Transverse colon (tissue), 4 donors: Measurements from ENCODE around the gene MT1HL1. TPM values are rescaled to one million over a fixed set of nuclear protein-coding genes. Genes with fewer than 3 reads are reported as not detected.
A peak's percentile ranks its signal among the peaks of the same experiment; 100 is the strongest.

Source experiments
- DNase-seq: peaks from one replicate; pipeline ENCODE4 v3.0.0-alpha.2; 2019
- H3K27ac ChIP-seq, 4 donors: fragments of 200-600 bp; sonication (generic); 2 replicates each; pipeline ENCODE4 v1.5.1; 2016 to 2018; ENCODE audit warnings: inconsistent platforms in 4 of 4
- H3K27me3 ChIP-seq: fragments of 200-600 bp; sonication (generic); 2 replicates; pipeline ENCODE4 v1.5.1; 2017; ENCODE audit warnings: inconsistent platforms
- H3K36me3 ChIP-seq, 4 donors: fragments of 200-600 bp; sonication (generic); 2 replicates each; pipeline ENCODE4 v1.5.1; 2017 to 2019; ENCODE audit warnings: inconsistent platforms in 4 of 4
- H3K4me1 ChIP-seq, 4 donors: fragments of 200-600 bp; sonication (generic); 2 replicates each; pipeline ENCODE4 v1.5.1; 2017 to 2020; ENCODE audit warnings: inconsistent platforms in 4 of 4
- H3K4me3 ChIP-seq, 4 donors: fragments of 200-600 bp; sonication (generic); 1 replicate in 1 of 4; 2 replicates in 3 of 4; pipeline versions ENCODE4 v1.5.1 to v1.6.1; 2017 to 2019; ENCODE audit warnings: inconsistent platforms in 4 of 4
- H3K9me3 ChIP-seq, 2 donors: fragments of 200-600 bp; sonication (generic); 2 replicates each; pipeline ENCODE4 v1.5.1; 2017 to 2019; ENCODE audit warnings: inconsistent platforms in 2 of 2
- EP300 ChIP-seq: sonication (generic); formaldehyde crosslinking; IDR thresholded peaks from one replicate; pipeline ENCODE4 v1.6.1; 2017; ENCODE audit warnings: antibody characterized with exemption, low read depth
- POLR2A ChIP-seq: fragments of 450-650 bp; IDR thresholded peaks from one replicate; pipeline ENCODE4 v1.6.1; 2016; ENCODE audit warnings: antibody characterized with exemption, mild to moderate bottlenecking, moderate library complexity
- POLR2AphosphoS5 ChIP-seq, 3 donors: sonication (generic); formaldehyde crosslinking; IDR thresholded peaks; one replicate each; pipeline ENCODE4 v1.6.1; 2016; ENCODE audit warnings: antibody characterized with exemption in 3 of 3
- WGBS, 2 donors: methylation state at CpG; one replicate each; pipeline ENCODE4 v1.1.5; 2018; ENCODE audit warnings: low coverage in 1 of 2; 5-methylcytosine and 5-hydroxymethylcytosine counted together
- in situ Hi-C, 4 donors: fragments of 200-750 bp; cut with MboI; loops; one replicate each; pipeline versions ENCODE4 v1.15.0 to v1.15.1; 2017; ENCODE audit warnings: low sequenced_read_pairs in 3 of 4, low pct_ligation_motif_present in 1 of 4, low pct_unique_long_range_greater_than_20kb in 1 of 4
- intact Hi-C: fragments of 100-400 bp; cut with DNase I; formaldehyde crosslinking; loops from one replicate; pipeline ENCODE4 v1.15.1; 2023; ENCODE audit warnings: low total_unique reads
- total RNA-seq, 4 donors: library from RNA; depleted of rRNA; stranded (reverse); fragments of >200 nt; gene quantifications; one replicate each; pipeline ENCODE4 v1.1.0, GENCODE V29; 2016
- TF ChIP-seq, protein P1 (sequence below), 5 experiments: fragments of 200-600 bp in 3 of 5; fragments of 450-650 bp in 2 of 5; sonication (generic) in 3 of 5; IDR thresholded peaks; 1 replicate in 2 of 5; 2 replicates in 3 of 5; pipeline ENCODE4 v1.5.1; 2016 to 2017; ENCODE audit warnings: antibody characterized with exemption in 5 of 5, inconsistent platforms in 3 of 5, mild to moderate bottlenecking in 2 of 5, moderate library complexity in 1 of 5

Gene MT1HL1
- total RNA-seq, 4 donors from 2014 or later = not detected

- TF ChIP-seq POLR2A (no peak), EP300 (no peak), POLR2AphosphoS5 (IDR thresholded peaks at IDR 0.05) (no peak)
- TF ChIP-seq, protein P1, sequence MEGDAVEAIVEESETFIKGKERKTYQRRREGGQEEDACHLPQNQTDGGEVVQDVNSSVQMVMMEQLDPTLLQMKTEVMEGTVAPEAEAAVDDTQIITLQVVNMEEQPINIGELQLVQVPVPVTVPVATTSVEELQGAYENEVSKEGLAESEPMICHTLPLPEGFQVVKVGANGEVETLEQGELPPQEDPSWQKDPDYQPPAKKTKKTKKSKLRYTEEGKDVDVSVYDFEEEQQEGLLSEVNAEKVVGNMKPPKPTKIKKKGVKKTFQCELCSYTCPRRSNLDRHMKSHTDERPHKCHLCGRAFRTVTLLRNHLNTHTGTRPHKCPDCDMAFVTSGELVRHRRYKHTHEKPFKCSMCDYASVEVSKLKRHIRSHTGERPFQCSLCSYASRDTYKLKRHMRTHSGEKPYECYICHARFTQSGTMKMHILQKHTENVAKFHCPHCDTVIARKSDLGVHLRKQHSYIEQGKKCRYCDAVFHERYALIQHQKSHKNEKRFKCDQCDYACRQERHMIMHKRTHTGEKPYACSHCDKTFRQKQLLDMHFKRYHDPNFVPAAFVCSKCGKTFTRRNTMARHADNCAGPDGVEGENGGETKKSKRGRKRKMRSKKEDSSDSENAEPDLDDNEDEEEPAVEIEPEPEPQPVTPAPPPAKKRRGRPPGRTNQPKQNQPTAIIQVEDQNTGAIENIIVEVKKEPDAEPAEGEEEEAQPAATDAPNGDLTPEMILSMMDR (IDR thresholded peaks at IDR 0.05) = no peak
- H3K4me1 ChIP-seq = peaks cover 0 to 3% (median 0%) of the 10 kb centered on the region in 4 donors
- H3K36me3 ChIP-seq = no peaks in the 10 kb centered on the region
- H3K4me3 ChIP-seq = no peak overlapping the region
- WGBS, 2 donors = 73 to 90% methylated on average over 2 to 4 of the region's 4 CpGs
- H3K27me3 ChIP-seq = no peaks in the 10 kb centered on the region
- intact Hi-C loops (no loop called here), in situ Hi-C loops (no loop called here)
- DNase-seq = no peak
- peak overlapping the region in 1 of 4 donors; percentile 7 for H3K27ac ChIP-seq
- no peaks in the 10 kb centered on the region for H3K9me3 ChIP-seq
Observed at GRCh38 chr1:237031480-237031879, 27.2 kb upstream of the MT1HL1 start.

GRCh38 chr1:237029850-237030535 is 25.8 kb upstream of the MT1HL1 start:
- Histone ChIP-seq H3K27me3 (no peaks in the 10 kb centered on the region), H3K9me3 (no peaks in the 10 kb centered on the region), H3K36me3 (no peaks in the 10 kb centered on the region), H3K4me1 (peaks cover 0 to 10% (median 0%) of the 10 kb centered on the region in 4 donors), H3K27ac (no peak overlapping the region), H3K4me3 (no peak overlapping the region)
- in situ Hi-C loops (no loop called here), intact Hi-C loops (no loop called here)
- TF ChIP-seq EP300 = no peak
- TF ChIP-seq POLR2A = no peak
- TF ChIP-seq POLR2AphosphoS5 (IDR thresholded peaks at IDR 0.05) = no peak
- TF ChIP-seq, protein P1 (IDR thresholded peaks at IDR 0.05) = no peak
- DNase-seq = no peak
- 76 to 82% methylated on average over 8 to 9 of the region's 9 CpGs for WGBS, 2 donors

DNA sequence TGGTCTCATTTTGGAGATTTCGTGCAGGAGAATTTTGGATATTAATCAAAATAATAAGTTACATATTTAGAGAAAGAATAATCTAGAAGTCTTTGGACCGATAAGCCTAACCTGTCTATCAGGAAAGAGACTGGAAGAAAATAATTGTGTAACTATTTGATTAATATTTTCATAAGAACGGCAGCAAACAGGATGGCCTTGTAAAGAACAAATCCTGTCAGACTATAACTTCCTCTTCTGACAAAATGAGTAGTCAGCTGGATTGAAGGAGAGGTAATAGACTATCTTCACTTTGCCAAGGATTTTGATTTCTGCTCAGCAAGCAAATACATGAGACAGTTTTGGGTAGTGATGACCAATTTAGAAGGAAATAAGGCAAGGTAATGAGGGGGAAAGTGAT is 25.0 kb upstream of the MT1HL1 start:
- DNase-seq = no peak
- intact Hi-C loops (no loop called here), in situ Hi-C loops (no loop called here)
- Histone ChIP-seq H3K9me3 (no peaks in the 10 kb centered on the region), H3K36me3 (no peaks in the 10 kb centered on the region), H3K4me3 (no peak overlapping the region), H3K4me1 (peaks cover 0 to 10% (median 0%) of the 10 kb centered on the region in 4 donors), H3K27ac (no peak overlapping the region), H3K27me3 (no peaks in the 10 kb centered on the region)
- TF ChIP-seq POLR2AphosphoS5 (IDR thresholded peaks at IDR 0.05) = no peak
- TF ChIP-seq POLR2A = no peak
- TF ChIP-seq, protein P1 (IDR thresholded peaks at IDR 0.05) = no peak
- TF ChIP-seq EP300 = no peak
- 77 to 79% methylated on average over 3 of the region's 3 CpGs for WGBS, 2 donors

DNA sequence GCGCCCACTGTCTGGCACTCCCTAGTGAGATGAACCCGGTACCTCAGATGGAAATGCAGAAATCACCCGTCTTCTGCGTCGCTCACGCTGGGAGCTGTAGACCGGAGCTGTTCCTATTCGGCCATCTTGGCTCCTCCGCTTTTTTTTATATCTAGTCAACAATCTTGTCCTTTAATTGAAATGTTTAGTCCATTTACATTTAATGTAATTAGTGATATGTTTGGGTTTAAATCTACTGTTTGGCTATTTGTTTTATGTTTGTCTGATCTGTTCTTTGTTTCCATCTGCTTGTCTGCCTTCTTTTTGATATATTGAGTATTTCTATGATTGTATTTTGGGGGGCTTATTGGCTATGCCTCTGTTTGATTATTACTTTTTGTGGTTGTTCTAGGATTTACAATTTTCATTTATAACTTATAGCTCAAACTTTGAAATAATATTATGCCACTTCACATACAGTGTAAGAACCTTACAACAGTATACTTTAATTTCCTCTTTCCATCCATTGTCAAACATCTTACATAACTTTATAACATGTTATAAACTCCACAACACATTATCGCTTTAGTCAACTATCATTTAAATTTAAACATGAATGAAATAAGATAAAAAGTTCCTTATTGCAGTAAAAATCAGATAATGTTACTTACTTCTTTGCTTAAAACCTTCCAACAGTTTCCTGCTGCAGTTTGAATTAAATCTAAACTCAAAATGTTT is 21.3 kb upstream of the MT1HL1 start:
- Histone ChIP-seq H3K4me3 (no peak overlapping the region), H3K27me3 (no peaks in the 10 kb centered on the region), H3K36me3 (no peaks in the 10 kb centered on the region), H3K9me3 (no peaks in the 10 kb centered on the region), H3K27ac (peak overlapping the region in 1 of 4 donors; percentile 25), H3K4me1 (peaks cover 0 to 10% (median 0%) of the 10 kb centered on the region in 4 donors)
- DNase-seq = no peak
- WGBS, 2 donors = 61 to 80% methylated on average over 4 to 8 of the region's 10 CpGs
- in situ Hi-C loops = no loop called here
- TF ChIP-seq EP300 (no peak), POLR2A (no peak), POLR2AphosphoS5 (IDR thresholded peaks at IDR 0.05) (no peak)
- TF ChIP-seq, protein P1 (IDR thresholded peaks at IDR 0.05) = no peak
- intact Hi-C loops = no loop called here
